CD4-positive, alpha-beta T cell treated with Interleukin-1 beta for 1 hour (primary cell): Measurements from ENCODE around the gene FBLN2.

Experiments used
- DNase-seq, 2 donors: peaks; one replicate each; pipeline ENCODE4 v3.0.0-alpha.2; 2020 to 2022

The FBLN2 gene

GRCh38 chr3:13569201-13569600 is 20.3 kb downstream of the FBLN2 start:
- DNase-seq = no peak

GRCh38 chr3:13569641-13570390 is 20.9 kb downstream of the FBLN2 start:
- DNase-seq = no peak

DNA sequence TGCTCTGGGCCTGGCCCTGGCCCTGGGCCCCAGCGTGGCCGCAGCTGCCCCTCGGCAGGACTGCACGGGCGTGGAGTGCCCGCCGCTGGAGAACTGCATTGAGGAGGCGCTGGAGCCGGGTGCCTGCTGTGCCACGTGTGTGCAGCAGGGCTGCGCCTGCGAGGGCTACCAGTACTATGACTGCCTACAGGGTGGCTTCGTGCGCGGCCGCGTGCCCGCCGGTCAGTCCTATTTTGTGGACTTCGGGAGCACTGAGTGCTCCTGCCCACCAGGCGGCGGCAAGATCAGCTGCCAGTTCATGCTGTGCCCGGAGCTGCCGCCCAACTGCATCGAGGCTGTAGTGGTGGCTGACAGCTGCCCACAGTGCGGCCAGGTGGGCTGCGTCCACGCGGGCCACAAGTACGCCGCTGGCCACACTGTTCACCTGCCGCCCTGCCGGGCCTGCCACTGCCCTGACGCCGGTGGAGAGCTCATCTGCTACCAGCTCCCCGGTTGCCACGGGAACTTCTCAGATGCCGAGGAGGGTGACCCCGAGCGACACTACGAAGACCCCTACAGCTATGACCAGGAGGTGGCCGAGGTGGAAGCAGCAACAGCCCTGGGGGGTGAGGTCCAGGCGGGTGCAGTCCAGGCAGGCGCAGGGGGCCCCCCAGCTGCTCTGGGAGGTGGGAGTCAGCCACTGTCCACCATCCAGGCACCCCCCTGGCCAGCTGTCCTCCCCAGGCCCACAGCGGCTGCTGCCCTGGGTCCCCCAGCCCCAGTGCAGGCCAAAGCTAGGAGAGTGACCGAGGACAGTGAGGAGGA is 21.7 kb downstream of the FBLN2 start:
- DNase-seq = no peak

DNA sequence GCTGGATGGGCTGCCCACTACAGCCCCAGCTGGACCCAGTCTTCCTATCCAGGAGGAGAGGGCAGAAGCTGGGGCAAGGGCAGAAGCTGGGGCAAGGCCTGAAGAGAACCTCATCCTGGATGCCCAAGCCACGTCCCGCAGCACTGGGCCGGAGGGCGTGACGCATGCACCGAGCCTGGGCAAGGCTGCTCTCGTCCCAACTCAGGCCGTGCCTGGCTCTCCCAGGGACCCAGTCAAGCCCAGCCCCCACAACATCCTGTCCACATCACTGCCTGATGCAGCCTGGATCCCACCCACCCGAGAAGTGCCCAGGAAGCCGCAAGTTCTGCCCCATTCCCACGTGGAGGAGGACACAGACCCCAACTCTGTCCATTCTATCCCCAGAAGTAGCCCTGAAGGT is 22.3 kb downstream of the FBLN2 start:
- no peak for DNase-seq

DNA sequence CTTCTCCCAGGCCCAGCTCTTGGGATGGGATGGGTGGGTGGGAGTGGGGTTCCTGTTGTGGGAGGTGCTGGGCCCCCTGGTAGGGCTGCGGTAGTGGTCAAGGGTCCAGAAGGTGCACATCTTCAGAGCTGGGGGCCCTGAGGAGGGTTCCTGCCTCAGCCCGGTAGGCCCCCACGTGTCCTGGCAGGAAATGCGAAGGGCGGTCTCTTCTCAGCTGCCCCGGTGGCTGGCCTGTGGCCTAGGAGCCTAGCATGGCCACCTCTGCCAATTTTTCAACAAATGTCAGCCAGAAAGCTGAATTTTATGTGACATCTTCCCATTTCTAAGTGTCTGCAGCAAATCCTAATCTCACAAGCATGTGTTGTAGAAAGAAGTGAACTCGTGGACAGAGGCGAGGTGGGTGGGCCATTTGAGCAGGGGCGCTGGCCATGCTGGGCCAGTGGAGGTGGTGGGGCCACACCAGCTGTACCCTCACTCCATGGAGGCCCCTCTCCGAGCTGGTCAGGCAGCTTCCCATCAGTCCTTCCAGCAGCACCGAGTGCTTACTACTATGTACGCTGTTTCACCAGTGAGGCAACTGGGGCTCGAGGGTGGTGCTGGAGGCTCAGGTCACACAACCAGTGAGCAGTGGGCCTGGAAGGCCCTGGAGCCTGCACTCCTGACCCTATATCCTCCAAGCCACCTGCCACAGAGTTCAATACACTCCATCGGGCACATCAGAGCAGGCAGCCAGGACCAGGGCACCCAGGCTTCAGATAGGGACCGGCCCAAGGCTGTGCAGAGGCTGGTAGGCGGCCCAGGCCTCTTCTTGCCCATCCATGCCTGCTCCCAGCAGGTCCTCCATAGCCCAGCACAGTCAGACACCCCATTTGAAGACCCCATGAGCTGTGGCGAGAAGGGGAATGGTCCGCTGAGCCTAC is 23.2 kb downstream of the FBLN2 start:
- DNase-seq = no peak

DNA sequence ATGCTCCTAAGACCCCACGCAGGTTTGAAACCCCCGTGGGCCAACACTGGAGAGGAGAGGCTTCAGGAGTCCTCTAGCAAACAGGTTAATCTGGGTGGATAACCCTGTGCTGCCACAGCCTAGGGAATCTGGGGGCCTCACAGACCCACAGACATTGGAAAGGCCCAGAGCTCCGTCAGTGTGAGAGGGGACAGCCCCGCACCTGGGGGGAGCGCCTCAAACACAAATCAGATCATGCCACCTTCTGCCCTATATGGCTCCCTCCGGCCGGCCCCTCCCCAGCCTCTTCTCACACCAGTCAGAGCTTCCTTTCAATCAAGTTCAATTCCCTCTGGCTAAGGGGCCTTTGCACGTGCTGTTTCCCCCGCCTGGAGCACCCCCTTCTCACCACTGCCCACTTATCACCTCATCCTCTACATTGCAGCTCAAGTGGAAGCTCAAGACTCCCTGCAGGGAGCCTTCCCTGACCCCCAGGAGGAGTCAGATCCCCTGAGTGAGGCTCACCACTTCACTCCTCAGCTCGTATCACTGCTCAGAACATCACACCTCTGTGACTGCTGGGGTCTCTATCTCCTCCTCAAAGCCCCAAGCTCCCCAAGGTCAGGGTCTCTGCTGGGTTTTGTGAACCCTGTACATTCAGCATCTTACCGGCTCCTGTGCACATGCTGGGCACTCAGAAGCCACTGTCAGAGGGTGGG is 24.1 kb downstream of the FBLN2 start:
- no peak for DNase-seq

GRCh38 chr3:13574083-13574797 is 25.3 kb downstream of the FBLN2 start:
- DNase-seq = no peak

DNA sequence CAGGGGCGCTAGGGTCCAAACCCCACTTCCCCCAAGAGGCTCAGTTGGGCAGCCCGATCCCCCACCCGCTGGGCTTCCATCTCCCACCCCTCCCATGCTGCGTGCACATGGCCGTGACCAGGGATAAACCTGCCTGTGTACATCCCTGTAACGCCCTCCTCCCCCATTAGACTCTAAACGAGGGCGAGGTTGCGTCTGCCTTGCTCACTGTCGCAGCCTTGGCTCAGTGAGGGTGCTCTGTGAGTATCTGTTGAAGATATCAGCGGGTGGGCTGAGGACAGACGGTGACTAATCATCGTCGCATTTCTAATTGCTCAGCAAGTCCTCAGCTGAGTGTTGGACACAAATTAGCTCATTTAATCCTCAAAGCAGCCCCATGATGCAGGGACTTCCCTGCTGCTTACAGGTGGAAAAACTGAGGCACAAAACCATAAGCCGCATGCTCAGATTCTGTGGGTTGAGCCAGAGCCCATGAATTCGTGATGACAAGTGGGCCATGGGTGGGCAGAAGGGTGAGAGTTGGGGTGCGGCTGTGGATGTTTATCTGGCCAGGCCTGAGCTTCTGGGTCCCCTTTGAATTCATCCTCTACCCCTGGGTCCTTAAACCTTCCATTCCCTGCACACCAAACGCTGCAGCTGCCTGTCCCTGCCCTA is 26.0 kb downstream of the FBLN2 start:
- DNase-seq = no peak

GRCh38 chr3:13575459-13576061 is 26.6 kb downstream of the FBLN2 start:
- no peak for DNase-seq

DNA sequence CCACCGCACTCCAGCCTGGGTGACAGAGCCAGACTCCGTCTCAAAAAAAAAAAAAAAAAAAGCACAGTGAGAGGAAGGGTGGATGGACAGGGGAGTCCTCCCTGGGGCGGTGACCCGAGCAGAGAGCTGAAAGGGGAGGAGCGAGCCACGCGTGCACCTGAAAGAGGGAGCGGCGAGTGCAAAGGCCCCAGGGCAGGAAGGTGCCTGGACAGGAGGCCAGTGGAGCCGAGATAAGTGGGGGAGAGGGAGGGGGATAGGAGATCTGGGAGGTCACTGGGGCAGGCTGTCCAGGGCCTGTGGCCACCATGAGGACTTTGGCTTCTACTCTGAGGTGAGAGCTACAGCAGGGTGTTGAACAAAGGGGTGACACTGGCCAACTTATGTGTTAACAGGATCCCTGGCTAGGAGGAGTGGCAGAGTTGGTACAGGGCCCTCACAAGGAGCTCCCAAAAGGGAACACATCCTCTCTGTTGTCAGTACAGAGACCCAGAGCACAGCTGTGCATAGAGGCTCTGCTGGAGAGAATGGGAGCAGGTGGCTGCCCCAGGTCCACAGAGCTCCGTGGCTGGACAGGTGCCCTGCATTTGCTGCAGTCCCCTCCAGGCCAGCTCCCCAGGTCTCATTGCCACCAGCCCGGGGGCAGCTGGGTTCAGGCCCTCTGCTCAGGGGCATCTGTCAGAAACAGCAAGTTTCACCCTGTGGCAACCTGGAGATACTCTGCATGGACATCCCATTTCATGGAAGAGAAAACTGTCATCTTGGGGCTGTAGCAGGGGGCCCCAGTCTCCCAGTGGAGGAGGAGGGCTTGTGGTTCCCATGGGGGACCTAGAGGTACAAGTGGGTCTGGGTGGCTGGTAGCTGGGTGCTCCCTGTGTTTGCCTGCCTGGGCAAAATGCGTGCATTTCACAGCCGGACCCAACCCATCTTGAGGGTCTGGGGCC is 28.5 kb downstream of the FBLN2 start:
- DNase-seq = no peak

DNA sequence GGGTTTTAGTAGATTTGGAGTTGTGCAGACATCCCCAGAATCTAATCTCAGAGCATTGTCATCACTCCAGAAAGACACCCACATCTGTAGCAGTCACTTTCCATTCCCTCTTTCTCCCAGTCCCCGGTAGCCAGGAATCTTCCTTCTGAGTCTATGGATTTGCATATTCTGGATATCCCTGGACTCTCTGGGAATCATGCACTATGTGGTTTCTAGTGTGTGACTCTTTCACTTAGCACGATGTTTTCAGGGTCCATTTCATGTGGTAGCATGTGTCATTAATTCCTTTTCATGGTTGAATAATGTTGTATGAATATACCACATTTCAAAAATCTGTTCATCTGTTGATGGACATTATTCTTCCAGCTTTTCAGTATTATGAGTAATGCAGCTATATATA is 29.3 kb downstream of the FBLN2 start:
- no peak for DNase-seq

DNA sequence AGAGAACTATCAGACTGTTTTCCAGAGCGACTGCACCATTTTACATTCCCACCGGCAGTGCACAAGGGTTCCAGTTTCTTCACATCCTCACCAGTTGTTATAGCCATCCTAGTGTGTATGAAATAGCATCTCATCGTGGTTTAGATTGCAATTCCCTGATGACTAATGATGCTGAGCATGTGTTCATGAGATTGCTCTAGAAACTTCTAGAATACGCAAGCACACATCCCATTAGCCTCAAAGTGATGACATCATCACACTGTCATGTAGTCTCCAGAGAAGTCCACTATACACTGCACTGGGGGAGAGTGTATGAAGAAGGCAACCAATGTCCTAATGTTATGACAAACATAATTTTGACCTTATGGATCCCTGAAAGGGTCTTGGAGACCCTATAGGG is 30.1 kb downstream of the FBLN2 start:
- DNase-seq = no peak

DNA sequence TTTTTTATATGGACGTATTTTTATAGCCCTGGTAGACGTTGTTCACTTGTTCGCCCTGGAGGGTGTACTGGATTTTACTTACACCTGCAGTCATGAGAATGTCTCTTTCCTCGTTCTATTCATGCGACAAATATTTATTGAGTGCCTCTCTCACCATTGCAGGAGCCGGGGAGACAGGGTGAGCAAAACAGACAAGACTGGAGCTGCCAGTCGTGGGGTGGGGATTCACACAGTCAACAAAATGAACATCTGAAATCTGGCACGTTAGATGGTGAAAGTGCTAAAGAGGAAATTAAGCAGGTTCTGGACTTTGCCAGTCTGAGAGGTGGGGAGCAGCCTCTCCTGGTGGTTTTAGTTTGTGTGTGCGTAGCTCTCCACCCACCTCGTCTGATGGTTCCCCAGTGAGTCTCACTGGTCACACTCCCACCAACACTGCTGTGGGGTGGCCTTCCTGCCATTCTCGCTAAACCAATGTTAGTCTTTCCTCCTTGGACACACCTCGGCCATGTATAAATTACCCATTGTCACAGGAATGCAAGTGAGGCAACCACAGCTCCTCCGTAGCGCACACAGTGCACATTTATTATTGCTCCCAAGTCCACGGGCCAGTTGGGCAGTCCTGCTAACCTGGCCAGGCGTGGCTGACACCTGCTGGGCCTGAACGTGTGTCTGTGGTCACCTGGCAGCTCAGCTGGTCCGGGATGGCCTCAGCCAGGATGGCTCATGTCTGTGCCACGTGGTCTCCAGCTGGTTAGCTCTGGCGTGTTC is 31.5 kb downstream of the FBLN2 start:
- DNase-seq = no peak

GRCh38 chr3:13581485-13582365 is 32.8 kb downstream of the FBLN2 start:
- DNase-seq = no peak

DNA sequence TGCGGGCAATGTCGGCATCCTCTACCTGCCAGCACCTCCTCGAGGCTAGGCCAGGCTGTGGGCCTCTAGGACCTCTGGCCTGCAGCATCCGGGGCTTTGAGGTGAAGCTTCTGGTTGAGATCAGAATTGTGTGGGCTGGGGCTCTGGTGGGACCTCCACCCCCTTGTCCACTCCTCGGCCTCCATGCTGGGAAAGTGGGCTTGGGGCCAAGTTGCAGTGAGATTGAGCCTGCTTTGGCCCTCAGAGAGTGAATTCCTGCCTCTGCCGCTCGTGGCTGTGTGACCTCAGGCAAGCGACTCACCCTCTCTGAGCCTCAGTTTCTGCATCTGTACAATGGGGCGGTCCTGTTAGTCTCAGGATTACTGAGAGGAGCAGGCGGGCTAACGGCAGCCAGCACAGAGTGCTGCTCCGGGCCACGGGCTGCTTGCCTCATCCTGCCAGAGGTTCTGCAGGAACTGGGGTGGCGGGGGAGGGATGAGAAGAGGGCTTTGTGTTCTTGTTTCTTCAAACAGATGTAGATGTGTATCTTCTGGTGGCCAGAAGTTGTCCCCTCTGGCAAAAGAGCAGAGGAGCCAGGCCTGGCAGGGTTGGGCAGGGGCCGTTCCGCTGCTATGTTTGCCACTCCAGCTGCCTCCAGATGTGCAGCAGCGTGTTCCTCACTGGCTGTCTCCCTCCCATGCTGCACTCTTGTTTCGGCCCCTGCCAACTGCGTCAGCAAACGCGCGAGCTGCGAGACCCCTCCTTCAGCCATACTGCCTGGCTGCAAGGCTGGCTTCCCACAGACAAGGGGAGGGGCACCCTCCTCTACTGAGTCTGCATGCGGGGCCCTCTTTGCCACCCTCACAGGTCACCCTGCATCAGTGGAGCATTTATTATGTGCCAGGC is 33.7 kb downstream of the FBLN2 start:
- no peak for DNase-seq

- DNase-seq = no peak
Measured at GRCh38 chr3:13583251-13584180, 34.6 kb downstream of the FBLN2 start.
